Endothelial cell of umbilical vein (primary cell): Measurements from ENCODE around the gene BCR.

Experiments
- CTCF ChIP-seq, 2 donors: IDR thresholded peaks; 1 replicate in 1 of 2; 2 replicates in 1 of 2; pipeline ENCODE4 v1.5.1; 2011; ENCODE audit warnings: low read length in 2 of 2, mild to moderate bottlenecking in 2 of 2, moderate library complexity in 2 of 2, control low read depth in 1 of 2, inconsistent platforms in 1 of 2, low read depth in 1 of 2; ENCODE audit not compliant: insufficient read depth in 1 of 2; ENCODE audit errors: extremely low read depth in 1 of 2
- EZH2 ChIP-seq: IDR thresholded peaks from 2 replicates; pipeline ENCODE4 v1.6.1; 2012; ENCODE audit warnings: borderline replicate concordance, low read depth, mild to moderate bottlenecking, moderate library complexity, low read length, inconsistent platforms; ENCODE audit not compliant: severe bottlenecking
- FOS ChIP-seq: IDR thresholded peaks from 2 replicates; pipeline ENCODE4 v1.6.1; 2011; ENCODE audit warnings: mild to moderate bottlenecking, low read length, moderate library complexity, borderline replicate concordance; ENCODE audit not compliant: insufficient read depth
- JUN ChIP-seq: IDR thresholded peaks from 2 replicates; pipeline ENCODE4 v1.6.1; 2011; ENCODE audit warnings: borderline replicate concordance, low read depth; ENCODE audit not compliant: insufficient read length, insufficient read depth
- MAX ChIP-seq: IDR thresholded peaks from 2 replicates; pipeline ENCODE4 v1.6.1; 2011; ENCODE audit not compliant: insufficient read depth, insufficient read length
- MYC ChIP-seq: IDR thresholded peaks from one replicate; pipeline ENCODE4 v1.6.1; 2011; ENCODE audit warnings: mild to moderate bottlenecking, low read depth, low read length
- POLR2A ChIP-seq: IDR thresholded peaks from 2 replicates; pipeline ENCODE4 v1.6.1; 2012; ENCODE audit warnings: low read depth, mild to moderate bottlenecking, control low read depth, low read length
- POLR2AphosphoS5 ChIP-seq: IDR thresholded peaks from 2 replicates; pipeline ENCODE4 v1.6.1; 2012; ENCODE audit warnings: low read depth, mild to moderate bottlenecking, control low read depth, low read length, moderate library complexity; ENCODE audit not compliant: insufficient read depth

- TF ChIP-seq POLR2A (no peak), FOS (no peak), CTCF (IDR thresholded peaks at IDR 0.05; ENCODE audit: extremely low read depth in 1 of 2, insufficient read depth in 1 of 2, low read depth in 1 of 2, low read length in 2 of 2) (no peak), MYC (no peak), EZH2 (no peak), MAX (no peak), POLR2AphosphoS5 (no peak), JUN (no peak)
Observed at GRCh38 chr22:23157560-23158515, 22.5 kb upstream of the BCR start.
